GM23248 (cell line): ENCODE data around the gene TOPBP1.

ENCODE experiments used
- EZH2 ChIP-seq: fragments of 200-600 bp; sonication (generic); IDR thresholded peaks from 2 replicates; pipeline ENCODE4 v1.6.1; 2018; ENCODE audit warnings: antibody characterized with exemption, mild to moderate bottlenecking; ENCODE audit not compliant: insufficient read depth, poor library complexity, severe bottlenecking
- EZH2phosphoT487 ChIP-seq: fragments of 200-600 bp; sonication (generic); IDR thresholded peaks from 2 replicates; pipeline ENCODE4 v1.6.1; 2018; ENCODE audit warnings: antibody characterized with exemption, moderate library complexity, mild to moderate bottlenecking, low read depth; ENCODE audit not compliant: insufficient read depth

DNA sequence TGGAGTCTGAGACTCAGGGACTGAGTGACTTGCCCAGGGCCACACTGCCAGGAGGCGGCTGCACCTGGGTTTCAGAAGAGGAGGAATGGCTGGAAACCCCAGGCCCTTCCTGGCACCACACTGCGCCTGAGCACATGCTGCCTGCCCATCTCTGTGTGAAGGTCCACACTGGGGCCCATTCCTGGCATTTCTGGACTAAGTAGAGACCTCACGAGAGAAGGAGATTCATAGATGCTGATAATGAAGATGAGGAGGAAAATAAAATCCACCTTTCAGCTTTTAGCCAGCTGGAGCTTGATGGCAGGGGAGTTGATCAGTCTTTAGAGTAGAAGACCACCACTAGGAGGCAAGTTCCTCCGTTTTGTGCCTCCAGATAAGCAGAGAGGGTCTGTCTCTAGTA is 44.3 kb upstream of the TOPBP1 start:
- TF ChIP-seq EZH2phosphoT487 (no peak), EZH2 (no peak)
